NCI-H2196 treated with DMSO at 0.1 percent for 48 hours (cell line): ENCODE data around the gene ZNF274.
"Not testable (repeated sequence)": the region's sequence is repeated elsewhere in the genome, so short reads cannot be mapped to it uniquely, and the experiment has no call there.

ENCODE experiments used
- DNase-seq: peaks from one replicate; lab custom pipeline; 2025; ENCODE audit not compliant: unreplicated experiment; lab: John Stamatoyannopoulos, UW

ZNF274 gene

GRCh38 chr19:58182989-58183816, at the start of gene ZNF274:
TSS of gene ZNF274 (plus strand) at chr19:58183061. CDS start at chr19:58183966, 905 bp downstream.
- peak; percentile 82 for DNase-seq

- DNase-seq: no peak
These were observed 48.6 kb upstream of the ZNF274 start for GRCh38 chr19:58134244-58134643.

GRCh38 chr19:58145849-58146248, 37.0 kb upstream of the ZNF274 start:
- DNase-seq: no peak

GRCh38 chr19:58147475-58147874, 35.4 kb upstream of the ZNF274 start:
- not testable (repeated sequence) for DNase-seq

GRCh38 chr19:58150328-58150921, 32.4 kb upstream of the ZNF274 start, which contains the start of gene ZNF329:
TSS of gene ZNF329 (minus strand) at chr19:58150789. CDS start at chr19:58129503, 21,286 bp downstream.
- DNase-seq: peak; percentile 57

- no peak for DNase-seq
These were observed 29.5 kb upstream of the ZNF274 start for GRCh38 chr19:58153386-58153785.

GRCh38 chr19:58154287-58154678, 28.6 kb upstream of the ZNF274 start:
- no peak for DNase-seq

- peak; percentile 84 for DNase-seq
These were observed 27.9 kb upstream of the ZNF274 start for GRCh38 chr19:58154679-58155648.

GRCh38 chr19:58157045-58157728, 25.7 kb upstream of the ZNF274 start:
- no peak for DNase-seq

GRCh38 chr19:58166268-58166667, 16.6 kb upstream of the ZNF274 start:
- DNase-seq: no peak

- no peak for DNase-seq
These were observed 16.1 kb upstream of the ZNF274 start for GRCh38 chr19:58166708-58167280.

GRCh38 chr19:58170860-58171259, 12.0 kb upstream of the ZNF274 start:
- no peak for DNase-seq

GRCh38 chr19:58181902-58182576, 822 bp upstream of the ZNF274 start:
- no peak for DNase-seq

GRCh38 chr19:58182577-58182988, 278 bp upstream of the ZNF274 start:
- no peak for DNase-seq

GRCh38 chr19:58183817-58184215, 955 bp downstream of the ZNF274 start:
- DNase-seq: no peak

GRCh38 chr19:58196901-58197616, 14.2 kb downstream of the ZNF274 start:
- no peak for DNase-seq

- no peak for DNase-seq
These were observed 21.1 kb downstream of the ZNF274 start for GRCh38 chr19:58203814-58204475.

- no peak for DNase-seq
These were observed 21.7 kb downstream of the ZNF274 start for GRCh38 chr19:58204566-58204965.

GRCh38 chr19:58209577-58209976, 26.7 kb downstream of the ZNF274 start:
- DNase-seq: no peak
